HCT116 (cell line): ENCODE data around the gene METTL3.

Experiments used
- CTCF ChIP-seq, 3 experiments: fragments of 200-600 bp in 1 of 3; sonication (generic) in 1 of 3; IDR thresholded peaks in 2 of 3; conservative IDR thresholded peaks in 1 of 3; 2 replicates each; pipeline ENCODE4 v1.5.1; 2012 to 2017; ENCODE audit warnings: low read depth in 2 of 3, low read length in 2 of 3, antibody characterized with exemption in 1 of 3, borderline replicate concordance in 1 of 3, control low read depth in 1 of 3, mild to moderate bottlenecking in 1 of 3, mixed read lengths in 1 of 3, mixed run types in 1 of 3, moderate library complexity in 1 of 3; ENCODE audit not compliant: insufficient read depth in 1 of 3
- ELF1 ChIP-seq: IDR thresholded peaks from 2 replicates; pipeline ENCODE4 v1.6.1; 2012; ENCODE audit warnings: low read depth, borderline replicate concordance
- EZH2phosphoT487 ChIP-seq: fragments of 200-600 bp; IDR thresholded peaks from 2 replicates; pipeline ENCODE4 v1.6.1; 2018; ENCODE audit warnings: antibody characterized with exemption, borderline replicate concordance
- MAX ChIP-seq: IDR thresholded peaks from 2 replicates; pipeline ENCODE4 v1.6.1; 2012
- POLR2A ChIP-seq: IDR thresholded peaks from 2 replicates; pipeline ENCODE4 v1.7.0; 2011; ENCODE audit warnings: borderline replicate concordance; ENCODE audit not compliant: insufficient read depth, insufficient read length; ENCODE audit errors: extremely low read depth
- POLR2AphosphoS5 ChIP-seq: IDR thresholded peaks from 2 replicates; pipeline ENCODE4 v1.6.1; 2011; ENCODE audit warnings: mild to moderate bottlenecking, low read depth, low read length, moderate library complexity
- SIN3A ChIP-seq: IDR thresholded peaks from 2 replicates; pipeline ENCODE4 v1.6.1; 2012; ENCODE audit warnings: low read depth
- TCF7L2 ChIP-seq: IDR thresholded peaks from 2 replicates; pipeline ENCODE4 v1.7.0; 2011; ENCODE audit warnings: borderline replicate concordance, inconsistent platforms; ENCODE audit not compliant: insufficient read depth, insufficient read length; ENCODE audit errors: extremely low read depth
- YY1 ChIP-seq: IDR thresholded peaks from 2 replicates; pipeline ENCODE4 v1.6.1; 2011; ENCODE audit warnings: low read length, low read depth, moderate library complexity, mild to moderate bottlenecking; ENCODE audit not compliant: insufficient replicate concordance; ENCODE audit errors: extremely low read depth
- TF ChIP-seq, protein P1 (sequence below): IDR thresholded peaks from 2 replicates; pipeline ENCODE4 v1.6.1; 2012; ENCODE audit warnings: low read depth

DNA sequence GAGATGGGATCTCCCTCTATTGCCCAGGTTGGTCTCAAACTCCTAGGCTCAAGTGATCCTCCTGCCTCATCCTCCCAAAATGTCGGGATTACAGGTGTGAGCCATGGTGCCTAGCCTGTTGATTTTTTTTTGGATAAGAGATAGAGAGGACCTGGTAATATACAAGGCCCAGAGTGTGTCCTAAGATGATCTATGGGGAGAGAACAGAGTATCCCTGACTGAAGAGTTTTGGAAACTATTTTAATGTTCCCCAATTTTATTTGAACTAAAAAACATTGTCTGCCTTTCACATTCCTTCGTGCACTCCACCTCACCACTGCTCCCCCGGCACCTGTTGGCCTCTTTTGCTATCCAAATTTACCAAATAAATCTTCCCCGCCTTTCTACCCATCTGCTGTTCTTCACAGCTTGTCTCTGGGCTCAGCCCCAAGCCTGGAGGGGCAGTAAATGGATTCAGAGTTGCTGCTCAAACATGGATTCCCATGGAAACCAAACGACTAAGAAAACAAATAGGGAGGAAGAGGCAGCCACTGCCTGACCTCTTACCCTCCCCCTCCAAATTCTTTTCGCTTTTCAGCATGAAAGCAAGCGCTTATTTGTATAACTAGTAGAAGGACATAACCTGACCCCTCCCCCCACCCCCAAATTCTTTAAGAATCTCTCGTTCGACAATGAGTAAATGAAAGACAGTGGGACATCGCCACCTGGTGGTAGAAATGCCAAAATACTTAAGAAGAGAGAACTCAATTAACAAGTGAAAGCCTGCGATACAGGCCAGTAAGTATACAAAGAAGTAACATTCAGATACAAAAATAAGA is 46.2 kb upstream of the METTL3 start:
- TF ChIP-seq CTCF (IDR thresholded peaks at IDR 0.05 in 2 of 3, conservative IDR thresholded peaks at IDR 0.05 in 1 of 3; ENCODE audit: borderline replicate concordance in 1 of 3, insufficient read depth in 1 of 3, low read depth in 2 of 3, low read length in 2 of 3) (peak; percentile 56 to 90 (median 74); a peak in 5 of 6 replicates), MAX (no peak), EZH2phosphoT487 (no peak), POLR2AphosphoS5 (no peak), YY1 (no peak), TCF7L2 (no peak), SIN3A (no peak), POLR2A (no peak), ELF1 (no peak)
- TF ChIP-seq, protein P1, sequence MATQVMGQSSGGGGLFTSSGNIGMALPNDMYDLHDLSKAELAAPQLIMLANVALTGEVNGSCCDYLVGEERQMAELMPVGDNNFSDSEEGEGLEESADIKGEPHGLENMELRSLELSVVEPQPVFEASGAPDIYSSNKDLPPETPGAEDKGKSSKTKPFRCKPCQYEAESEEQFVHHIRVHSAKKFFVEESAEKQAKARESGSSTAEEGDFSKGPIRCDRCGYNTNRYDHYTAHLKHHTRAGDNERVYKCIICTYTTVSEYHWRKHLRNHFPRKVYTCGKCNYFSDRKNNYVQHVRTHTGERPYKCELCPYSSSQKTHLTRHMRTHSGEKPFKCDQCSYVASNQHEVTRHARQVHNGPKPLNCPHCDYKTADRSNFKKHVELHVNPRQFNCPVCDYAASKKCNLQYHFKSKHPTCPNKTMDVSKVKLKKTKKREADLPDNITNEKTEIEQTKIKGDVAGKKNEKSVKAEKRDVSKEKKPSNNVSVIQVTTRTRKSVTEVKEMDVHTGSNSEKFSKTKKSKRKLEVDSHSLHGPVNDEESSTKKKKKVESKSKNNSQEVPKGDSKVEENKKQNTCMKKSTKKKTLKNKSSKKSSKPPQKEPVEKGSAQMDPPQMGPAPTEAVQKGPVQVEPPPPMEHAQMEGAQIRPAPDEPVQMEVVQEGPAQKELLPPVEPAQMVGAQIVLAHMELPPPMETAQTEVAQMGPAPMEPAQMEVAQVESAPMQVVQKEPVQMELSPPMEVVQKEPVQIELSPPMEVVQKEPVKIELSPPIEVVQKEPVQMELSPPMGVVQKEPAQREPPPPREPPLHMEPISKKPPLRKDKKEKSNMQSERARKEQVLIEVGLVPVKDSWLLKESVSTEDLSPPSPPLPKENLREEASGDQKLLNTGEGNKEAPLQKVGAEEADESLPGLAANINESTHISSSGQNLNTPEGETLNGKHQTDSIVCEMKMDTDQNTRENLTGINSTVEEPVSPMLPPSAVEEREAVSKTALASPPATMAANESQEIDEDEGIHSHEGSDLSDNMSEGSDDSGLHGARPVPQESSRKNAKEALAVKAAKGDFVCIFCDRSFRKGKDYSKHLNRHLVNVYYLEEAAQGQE: no peak
